ENCODE data around the gene C3orf38.
"Not testable (repeated sequence)": the region's sequence is repeated elsewhere in the genome, so short reads cannot be mapped to it uniquely, and the experiment has no call there.

C3orf38 gene

DNA sequence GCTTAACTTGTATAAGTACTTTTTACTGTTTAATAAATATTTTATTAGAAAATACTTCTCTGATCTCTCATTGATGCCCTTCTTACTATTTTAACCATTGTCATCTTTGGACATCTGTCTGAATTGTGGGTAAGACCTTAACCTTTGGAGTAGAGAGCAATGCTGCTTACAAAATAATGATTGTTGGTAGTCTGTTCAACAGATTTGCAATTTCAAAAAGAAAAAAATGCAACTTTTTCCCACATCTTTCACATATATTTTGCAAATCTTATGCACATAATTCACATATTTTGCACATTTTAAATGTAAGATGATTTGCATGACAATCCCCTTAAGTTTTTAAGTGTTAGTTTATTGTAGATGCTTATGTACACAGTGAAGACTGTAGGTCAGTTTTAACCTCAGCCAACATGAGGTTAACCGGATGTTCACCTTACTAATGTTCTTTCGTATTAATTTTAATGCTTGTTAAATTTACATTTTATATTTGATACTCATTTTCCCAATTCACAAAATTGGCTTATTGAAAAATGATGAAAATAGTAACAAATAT is 16.7 kb downstream of the C3orf38 start:
- no peak for DNase-seq

- no peak for DNase-seq
Measured at GRCh38 chr3:88167173-88167572, 17.4 kb downstream of the C3orf38 start.

GRCh38 chr3:88167704-88168103 is 17.9 kb downstream of the C3orf38 start:
- DNase-seq = no peak

DNA sequence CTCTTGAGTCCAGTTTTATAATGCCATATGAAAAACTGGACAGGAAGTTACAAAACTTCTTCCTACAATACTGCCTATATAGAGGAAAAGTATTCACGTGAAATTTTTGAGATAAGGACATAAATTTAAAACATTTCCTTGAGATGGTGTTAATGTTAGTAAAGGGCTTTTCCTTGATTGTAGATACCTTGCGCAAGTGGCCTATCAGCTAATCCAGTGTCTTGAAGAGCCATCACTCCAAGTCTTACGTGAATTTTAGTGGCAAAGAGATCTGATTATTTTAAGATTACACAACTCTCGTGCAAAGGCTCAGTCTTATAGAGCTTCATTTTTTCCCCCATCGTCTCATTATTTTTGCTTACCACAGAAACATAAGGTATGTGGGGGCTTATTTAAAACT is 18.4 kb downstream of the C3orf38 start:
- no peak for DNase-seq

DNA sequence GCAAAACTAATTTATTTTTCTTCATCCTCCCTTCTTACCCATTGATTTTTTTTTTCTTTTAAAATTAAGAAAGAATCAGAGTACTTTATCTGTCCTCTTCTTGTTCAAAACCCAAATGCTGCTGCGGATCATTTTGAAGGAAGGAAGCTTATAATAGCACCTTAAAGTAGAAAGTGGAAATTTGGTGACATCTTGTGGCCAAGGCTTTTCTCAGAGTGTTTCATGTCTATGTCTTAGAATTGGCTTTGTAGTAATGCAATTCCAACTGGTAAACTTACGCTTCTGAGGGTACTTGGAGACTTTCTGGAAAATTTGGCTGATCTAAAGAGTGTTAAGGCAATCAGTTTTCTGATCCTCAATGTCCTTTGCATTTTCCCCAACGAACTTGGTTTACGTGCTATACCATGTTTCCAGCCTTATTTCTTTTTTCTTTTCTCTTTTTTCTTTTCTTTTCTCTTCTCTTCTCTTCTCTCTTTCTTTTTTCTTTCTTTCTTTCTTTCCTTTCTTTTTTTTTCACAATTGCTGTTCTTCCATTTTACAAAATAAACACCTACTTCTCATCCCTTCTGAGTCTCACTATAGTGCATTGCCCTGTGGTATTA is 30.7 kb downstream of the C3orf38 start:
- no peak for DNase-seq

- not testable (repeated sequence) for DNase-seq
Measured at GRCh38 chr3:88182165-88182918, 32.6 kb downstream of the C3orf38 start.

GRCh38 chr3:88188436-88188835 is 38.7 kb downstream of the C3orf38 start:
- peak; percentile 22 for DNase-seq

- DNase-seq = peak; percentile 89
Measured at GRCh38 chr3:88189361-88189810, 39.6 kb downstream of the C3orf38 start.

GRCh38 chr3:88191872-88192409 is 42.2 kb downstream of the C3orf38 start:
- no peak for DNase-seq

DNA sequence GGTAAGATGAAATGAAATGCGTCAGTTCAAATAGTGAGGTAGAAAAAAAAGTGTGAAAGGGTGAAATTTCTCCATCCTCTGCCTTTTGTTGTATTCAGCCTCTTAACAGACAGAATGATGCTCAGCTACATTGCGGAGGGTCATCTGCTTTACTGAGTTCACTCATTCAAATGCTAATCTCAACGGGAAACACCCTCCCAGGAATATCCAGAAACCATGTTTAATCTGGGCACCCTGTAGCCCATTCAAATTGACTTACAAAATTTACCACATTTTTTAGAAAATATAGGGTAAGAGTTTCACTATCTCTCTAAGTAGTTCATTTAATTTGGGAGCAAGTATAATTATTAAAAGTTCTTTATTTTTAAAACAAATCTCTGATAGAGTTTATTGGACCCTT is 42.9 kb downstream of the C3orf38 start:
- DNase-seq = no peak

DNA sequence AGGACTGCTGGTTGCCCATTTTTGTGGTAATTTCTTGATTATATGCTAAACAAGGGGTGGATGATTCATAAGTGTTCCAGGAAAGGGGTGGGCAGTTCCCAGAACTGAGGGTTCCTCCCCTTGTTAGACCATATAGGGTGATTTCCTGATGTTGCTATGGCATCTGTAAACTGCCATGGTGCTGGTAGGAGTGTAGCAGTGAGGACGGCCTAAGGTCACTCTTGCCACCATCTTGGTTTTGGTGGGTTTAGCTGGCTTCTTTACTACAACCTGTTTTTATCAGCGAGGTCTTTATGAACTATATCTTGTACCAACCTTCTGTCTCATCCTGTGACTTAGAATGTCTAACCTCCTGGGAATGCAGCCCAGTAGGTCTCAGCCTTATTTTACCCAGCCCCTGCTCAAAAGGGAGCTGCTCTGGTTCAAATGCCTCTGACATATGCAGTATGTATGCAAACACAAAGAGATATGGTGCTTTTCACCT is 46.2 kb downstream of the C3orf38 start:
- DNase-seq = no peak

GRCh38 chr3:88198121-88198520 is 48.4 kb downstream of the C3orf38 start:
- no peak for DNase-seq

DNA sequence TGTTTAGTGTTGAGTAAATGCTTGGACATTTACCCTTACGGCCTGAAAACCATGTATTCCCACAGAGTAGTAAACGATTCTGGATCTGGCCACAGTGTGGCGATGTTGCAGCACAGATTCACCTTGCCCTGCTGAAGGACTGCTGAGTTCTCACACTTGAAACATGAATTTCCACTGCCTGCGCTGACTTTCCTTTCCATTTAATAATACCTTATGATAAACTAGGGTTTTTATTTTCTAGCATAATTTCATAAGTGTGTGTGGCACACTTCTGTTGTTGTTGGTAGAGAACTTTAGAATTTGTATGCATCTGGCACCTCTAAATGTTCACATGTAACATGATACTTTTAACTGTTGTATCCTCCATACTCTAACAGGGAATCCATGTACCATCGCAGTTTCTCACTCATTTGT is 53.9 kb downstream of the C3orf38 start:
- DNase-seq = peak; percentile 40

Data from NCI-H2029 (cell line).